SU-DHL-6 (cell line): Measurements from ENCODE around the gene LNX1.

Source experiments
- H2AFZ ChIP-seq: fragments of 200-600 bp; sonication (generic); 2 replicates; pipeline ENCODE4 v1.6.1; 2014; ENCODE audit warnings: low read depth, mild to moderate bottlenecking, moderate library complexity, mixed read lengths, antibody characterized with exemption, low read length; ENCODE audit not compliant: severe bottlenecking
- H3F3A ChIP-seq: fragments of 200-600 bp; shearing (Covaris generic); 2 replicates; pipeline ENCODE4 v1.6.0; 2016; ENCODE audit warnings: antibody characterized with exemption, mild to moderate bottlenecking; ENCODE audit not compliant: insufficient read depth
- H3K27ac ChIP-seq: fragments of 200-600 bp; sonication (generic); 2 replicates; pipeline ENCODE4 v1.5.1; 2016; ENCODE audit warnings: low read depth, mild to moderate bottlenecking, low read length, moderate library complexity, mixed read lengths
- H3K27me3 ChIP-seq: fragments of 200-600 bp; sonication (generic), shearing (Covaris generic); 2 replicates; pipeline ENCODE4 v1.6.0; 2014; ENCODE audit warnings: mild to moderate bottlenecking, low read length
- H3K36me3 ChIP-seq: fragments of 200-600 bp; sonication (generic); 2 replicates; pipeline ENCODE4 v1.6.1; 2014; ENCODE audit warnings: mild to moderate bottlenecking, low read length, mixed read lengths
- H3K4me2 ChIP-seq: fragments of 300-600, 200-600 bp; shearing (Covaris generic), sonication (generic); 2 replicates; pipeline ENCODE4 v1.6.0; 2014; ENCODE audit warnings: low read length, low read depth, mild to moderate bottlenecking; ENCODE audit not compliant: poor library complexity, severe bottlenecking
- H3K4me3 ChIP-seq: fragments of 200-600 bp; sonication (generic); 2 replicates; pipeline ENCODE4 v1.5.1; 2014; ENCODE audit warnings: antibody characterized with exemption, low read length, mild to moderate bottlenecking, mixed read lengths; ENCODE audit not compliant: insufficient read depth, poor library complexity, severe bottlenecking
- H3K79me2 ChIP-seq: fragments of 200-600 bp; sonication (generic); 2 replicates; pipeline ENCODE4 v1.6.1; 2014; ENCODE audit warnings: mild to moderate bottlenecking, low read length, moderate library complexity; ENCODE audit not compliant: insufficient read depth
- H3K9ac ChIP-seq: fragments of 200-600 bp; sonication (generic); 2 replicates; pipeline ENCODE4 v1.7.0; 2014; ENCODE audit warnings: mild to moderate bottlenecking, low read length
- H3K9me2 ChIP-seq: fragments of 200-600 bp; sonication (generic); replicated peaks from 2 replicates; pipeline ENCODE4 v1.6.1; 2014; ENCODE audit warnings: low read length; ENCODE audit not compliant: insufficient read depth
- H3K9me3 ChIP-seq: fragments of 200-600 bp; sonication (generic); 2 replicates; pipeline ENCODE4 v1.6.1; 2014; ENCODE audit warnings: low read length, mixed read lengths; ENCODE audit not compliant: insufficient read depth
- H4K20me1 ChIP-seq: fragments of 200-600 bp; sonication (generic); 2 replicates; pipeline ENCODE4 v1.6.1; 2014; ENCODE audit warnings: low read depth, mild to moderate bottlenecking, antibody characterized with exemption, low read length, moderate library complexity, mixed read lengths
- CTCF ChIP-seq: fragments of 200-600 bp; sonication (generic); IDR thresholded peaks from one replicate; pipeline ENCODE4 v1.5.1; 2017; ENCODE audit warnings: antibody characterized with exemption, mild to moderate bottlenecking, low read length, moderate library complexity; ENCODE audit not compliant: insufficient read depth, poor library complexity, severe bottlenecking
- EZH2phosphoT487 ChIP-seq: fragments of 200-600 bp; sonication (generic), shearing (Covaris generic); conservative IDR thresholded peaks from 2 replicates; pipeline ENCODE4 v1.6.1; 2018; ENCODE audit warnings: mild to moderate bottlenecking, antibody characterized with exemption, low read length, moderate library complexity, mixed read lengths

The LNX1 gene

GRCh38 chr4:53593765-53594164 is 2.5 kb upstream of the LNX1 start:
- Histone ChIP-seq H2AFZ (no peak overlapping the region), H3K4me3 (no peak overlapping the region), H3K27me3 (no peaks in the 10 kb centered on the region), H3K79me2 (no peaks in the 10 kb centered on the region), H3F3A (no peaks in the 10 kb centered on the region), H3K9me3 (no peaks in the 10 kb centered on the region), H3K9ac (no peak overlapping the region), H3K36me3 (no peaks in the 10 kb centered on the region), H3K4me2 (no peak overlapping the region), H3K9me2 (no peaks in the 10 kb centered on the region), H3K27ac (no peak overlapping the region), H4K20me1 (no peaks in the 10 kb centered on the region)
- TF ChIP-seq EZH2phosphoT487: no peak
- no peak for TF ChIP-seq CTCF

GRCh38 chr4:53592686-53593501 is 1.6 kb upstream of the LNX1 start:
- no peak overlapping the region for H3K4me3 ChIP-seq
- H3K36me3 ChIP-seq: no peaks in the 10 kb centered on the region
- H2AFZ ChIP-seq: no peak overlapping the region
- no peaks in the 10 kb centered on the region for H3K27me3 ChIP-seq
- H4K20me1 ChIP-seq: no peaks in the 10 kb centered on the region
- H3K79me2 ChIP-seq: no peaks in the 10 kb centered on the region
- H3K27ac ChIP-seq: no peak overlapping the region
- no peaks in the 10 kb centered on the region for H3K9me2 ChIP-seq
- no peak overlapping the region for H3K4me2 ChIP-seq
- H3K9me3 ChIP-seq: no peaks in the 10 kb centered on the region
- no peak overlapping the region for H3K9ac ChIP-seq
- no peaks in the 10 kb centered on the region for H3F3A ChIP-seq
- TF ChIP-seq CTCF (no peak), EZH2phosphoT487 (no peak)

GRCh38 chr4:53592122-53592521 is 836 bp upstream of the LNX1 start:
- H3F3A ChIP-seq: no peaks in the 10 kb centered on the region
- H3K36me3 ChIP-seq: no peaks in the 10 kb centered on the region
- no peaks in the 10 kb centered on the region for H4K20me1 ChIP-seq
- H3K9me2 ChIP-seq: no peaks in the 10 kb centered on the region
- no peaks in the 10 kb centered on the region for H3K27me3 ChIP-seq
- H3K9me3 ChIP-seq: no peaks in the 10 kb centered on the region
- TF ChIP-seq CTCF: no peak
- TF ChIP-seq EZH2phosphoT487: no peak
- H3K4me2 ChIP-seq: no peak overlapping the region
- no peak overlapping the region for H2AFZ ChIP-seq
- no peaks in the 10 kb centered on the region for H3K79me2 ChIP-seq
- no peak overlapping the region for H3K27ac ChIP-seq
- H3K4me3 ChIP-seq: no peak overlapping the region
- H3K9ac ChIP-seq: no peak overlapping the region
